ENCODE results near the gene GFPT2. TPM values are rescaled to one million over a fixed set of nuclear protein-coding genes. Genes with fewer than 3 reads are reported as not detected.
A peak's percentile ranks its signal among the peaks of the same experiment; 100 is the strongest.

Gene GFPT2
- total RNA-seq, 1 donor from 2014 or later: 0.46 TPM

DNA sequence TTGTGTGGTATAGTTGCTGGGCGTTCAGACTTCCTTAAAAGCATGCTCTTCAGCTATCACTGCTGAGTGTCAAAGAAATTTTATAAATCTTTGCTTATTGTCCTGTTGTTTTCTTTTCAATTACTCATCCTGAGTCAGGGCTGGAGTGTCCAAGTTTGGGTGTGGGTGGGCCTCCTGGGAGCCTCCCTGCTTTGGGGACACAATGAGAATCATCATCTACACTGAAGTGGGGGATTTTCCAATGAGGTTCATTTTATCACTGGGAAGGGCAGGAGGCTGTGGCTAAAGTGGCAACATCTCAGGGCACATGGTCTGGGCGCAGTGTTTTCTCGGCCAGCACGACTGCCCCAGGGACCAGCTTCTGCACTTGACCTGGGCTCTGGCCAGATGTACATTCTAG, 19.5 kb downstream of the GFPT2 start:
- no peak for DNase-seq (ENCODE audit: low read depth, low spot score)

DNA sequence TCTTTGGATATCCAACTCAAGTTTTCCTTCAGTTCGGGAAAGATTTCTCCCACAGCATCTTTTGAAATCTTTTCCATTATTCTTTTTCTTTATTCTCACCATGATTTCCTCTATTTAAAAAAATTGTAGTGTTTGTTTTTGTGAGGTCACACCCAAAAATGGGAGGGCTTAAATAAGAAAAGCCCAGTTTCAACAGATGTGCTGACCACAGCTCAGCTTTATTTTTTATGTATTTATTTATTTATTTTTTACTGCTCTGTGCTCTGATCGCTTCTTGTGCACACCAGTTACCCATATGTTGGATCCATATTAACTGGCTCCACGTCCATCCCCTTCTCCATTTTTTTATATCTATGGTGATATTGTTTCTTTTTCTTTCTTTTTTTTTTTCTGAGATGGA, 20.3 kb downstream of the GFPT2 start:
- DNase-seq (ENCODE audit: low read depth, low spot score): no peak

DNA sequence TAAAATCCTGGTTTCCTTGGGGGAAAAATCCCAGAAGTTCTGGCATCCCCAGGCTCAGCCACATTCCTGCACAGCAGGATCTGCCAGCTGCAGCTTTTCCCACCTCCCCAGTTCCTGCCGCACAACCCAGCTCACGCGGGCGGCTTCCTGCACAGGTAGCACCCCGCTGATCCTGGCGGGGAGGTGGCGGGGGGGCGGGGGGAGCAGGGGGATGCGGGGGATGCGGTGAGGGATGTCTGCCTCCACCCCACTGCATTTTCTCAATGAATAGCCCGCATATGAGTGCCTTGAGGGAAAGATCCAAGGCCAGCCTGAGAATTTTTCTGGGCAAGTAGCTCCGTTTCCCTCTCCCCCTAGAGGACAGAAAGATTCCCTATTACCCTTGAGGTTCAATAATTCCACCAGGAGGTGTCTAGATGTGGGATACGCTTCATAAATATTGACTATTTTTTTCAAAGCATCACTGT, 21.1 kb downstream of the GFPT2 start:
- DNase-seq (ENCODE audit: low read depth, low spot score): no peak

DNA sequence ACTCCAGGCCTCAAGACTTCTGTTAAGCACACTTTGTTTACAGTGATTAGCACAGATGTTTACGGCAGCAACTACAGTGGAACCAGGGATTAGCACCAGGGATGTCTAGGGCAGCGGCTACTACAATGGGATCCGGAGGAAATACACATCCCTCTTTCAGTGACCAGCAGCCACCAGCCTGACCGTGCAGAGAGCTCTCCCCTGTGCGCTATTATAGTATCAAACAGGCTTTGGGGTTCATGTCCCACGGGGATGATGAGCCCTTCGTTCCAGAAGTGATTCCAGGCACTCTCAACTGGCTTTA, 21.5 kb downstream of the GFPT2 start:
- DNase-seq (ENCODE audit: low read depth, low spot score): no peak

DNA sequence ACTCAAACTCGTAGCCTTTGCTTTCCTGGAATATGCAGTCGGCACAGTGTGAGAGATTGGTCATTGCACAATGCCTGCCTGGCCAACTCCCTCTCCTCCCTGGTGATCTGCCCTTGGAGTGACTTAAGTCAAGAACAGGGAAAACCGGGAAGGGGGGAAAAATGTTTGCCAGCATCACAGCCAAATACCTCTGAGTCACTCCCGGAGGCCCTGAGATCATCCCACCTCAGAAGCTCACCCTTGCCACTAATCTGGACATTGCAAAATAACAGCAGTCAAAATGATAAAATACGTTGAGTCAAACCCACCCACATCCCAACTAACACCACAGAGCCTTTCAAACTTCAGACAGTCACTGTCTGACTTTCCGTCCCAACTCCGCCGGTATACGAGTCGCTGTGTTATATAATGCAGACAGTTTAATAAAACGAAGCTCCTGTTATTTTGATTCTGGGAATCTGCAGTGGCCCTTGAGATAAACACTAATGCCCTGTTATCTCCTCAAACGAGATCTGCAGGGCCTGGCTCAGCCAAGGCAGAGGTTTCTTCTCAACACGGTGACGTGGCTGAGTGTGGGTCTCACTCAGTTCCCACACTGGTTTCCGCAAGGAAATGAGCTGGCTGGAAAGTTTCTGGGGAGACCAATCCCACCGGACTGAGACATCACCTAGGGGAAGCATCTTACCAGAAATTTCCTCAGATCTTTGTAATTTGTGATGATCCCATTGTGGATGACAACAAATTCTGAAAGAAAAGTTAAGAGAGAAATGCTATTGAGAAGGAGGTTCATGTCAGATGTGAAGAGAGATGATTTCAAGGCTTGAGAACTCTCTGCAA, 22.1 kb downstream of the GFPT2 start:
- DNase-seq (ENCODE audit: low read depth, low spot score): no peak

DNA sequence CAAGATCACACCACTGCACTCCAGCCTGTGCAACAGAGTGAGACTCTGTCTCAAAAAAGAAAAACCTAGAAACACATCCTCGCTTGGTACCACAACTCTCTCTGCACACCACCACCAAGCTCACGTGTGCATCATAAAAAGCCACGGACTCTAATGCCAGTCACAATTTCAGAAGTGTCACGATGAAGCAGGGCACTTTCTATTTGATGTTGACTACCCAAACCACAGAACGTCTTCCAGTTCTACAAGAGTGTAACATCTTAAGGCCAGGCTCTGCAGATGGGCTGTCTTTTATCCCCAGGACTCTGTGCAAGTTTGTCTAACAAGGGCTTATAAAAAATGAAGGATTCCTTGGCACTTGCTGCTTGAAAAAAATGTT, 22.9 kb downstream of the GFPT2 start:
- DNase-seq (ENCODE audit: low read depth, low spot score): no peak

GRCh38 chr5:180329606-180330269, 23.4 kb downstream of the GFPT2 start:
- DNase-seq (ENCODE audit: low read depth, low spot score): no peak

DNA sequence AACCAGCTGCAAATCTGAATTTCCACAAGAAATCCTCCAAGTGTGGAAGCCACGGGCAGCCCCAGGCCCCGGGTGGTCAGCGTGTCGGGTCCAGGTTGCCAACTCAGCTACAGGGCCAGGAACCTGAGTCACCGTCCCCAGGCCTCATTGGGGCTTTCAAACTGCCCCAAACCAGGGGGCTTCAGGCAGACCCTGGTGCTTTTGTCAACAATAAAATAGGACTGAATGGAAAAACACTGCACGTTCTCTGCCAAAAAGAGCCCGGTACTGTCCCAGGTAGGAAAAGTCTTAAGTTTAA, 24.0 kb downstream of the GFPT2 start:
- no peak for DNase-seq (ENCODE audit: low read depth, low spot score)

DNA sequence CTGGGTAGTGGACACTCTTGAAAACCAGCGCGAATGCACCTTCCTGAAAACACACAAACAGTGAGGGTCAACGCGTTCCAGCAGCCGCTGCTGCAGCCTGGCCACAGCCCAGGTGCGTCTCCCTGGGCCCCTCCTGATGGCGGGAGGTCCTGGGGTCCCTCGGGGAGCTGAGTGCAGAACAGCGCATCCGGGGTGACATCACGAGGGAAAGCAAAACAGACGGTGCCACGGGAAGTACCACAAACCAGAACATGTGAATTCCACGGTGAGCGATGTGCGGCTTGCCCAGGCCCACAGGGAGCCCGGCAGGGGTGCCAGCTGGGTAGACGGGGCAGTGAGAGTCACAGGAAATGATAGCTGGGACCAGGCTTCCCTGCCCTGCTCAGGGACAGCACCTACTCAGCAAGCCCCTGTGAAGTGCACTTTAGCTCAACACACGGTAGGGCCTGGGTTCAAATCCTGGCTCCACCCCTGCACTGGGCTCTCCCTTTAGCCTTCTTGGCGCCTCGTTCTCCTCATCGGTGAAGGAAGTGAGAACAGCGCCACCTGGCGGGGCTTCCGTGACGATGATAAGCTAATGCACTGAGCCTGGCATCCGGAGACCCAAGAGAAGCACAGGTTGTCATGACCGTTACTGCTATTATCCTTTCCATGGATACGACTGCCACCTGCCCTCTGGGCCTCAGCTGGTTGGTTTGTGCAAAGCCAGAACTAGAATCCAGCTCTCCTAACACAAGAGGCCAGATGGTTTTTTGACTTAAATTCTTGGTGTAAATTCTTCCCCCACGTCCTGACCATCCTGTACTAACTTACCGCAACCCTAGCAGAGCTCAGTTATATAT, 24.6 kb downstream of the GFPT2 start:
- peak; percentile 41 for DNase-seq (ENCODE audit: low read depth, low spot score)

GRCh38 chr5:180326989-180327565, 26.1 kb downstream of the GFPT2 start:
- DNase-seq (ENCODE audit: low read depth, low spot score): no peak

DNA sequence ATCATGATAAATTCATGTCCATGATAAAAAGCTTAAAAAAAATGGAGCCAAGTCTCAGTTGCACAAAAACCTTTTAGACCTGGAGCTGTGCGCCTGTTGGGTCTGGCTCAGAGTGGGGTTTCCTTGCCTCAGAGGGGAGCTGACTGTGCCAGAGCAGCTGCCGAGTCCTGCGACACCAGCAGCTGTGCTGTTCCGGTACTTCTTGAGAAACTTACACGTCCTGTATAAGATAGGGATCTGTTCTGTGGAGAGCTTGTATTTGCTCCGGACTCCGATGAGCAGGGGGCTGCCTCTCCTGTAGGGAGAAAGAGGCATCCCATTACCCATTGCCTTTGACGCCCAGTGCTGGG, 28.6 kb downstream of the GFPT2 start:
- DNase-seq (ENCODE audit: low read depth, low spot score): no peak

- DNase-seq (ENCODE audit: low read depth, low spot score): no peak
These were observed 29.1 kb downstream of the GFPT2 start for GRCh38 chr5:180323941-180324600.

- DNase-seq (ENCODE audit: low read depth, low spot score): no peak
These were observed 30.0 kb downstream of the GFPT2 start for GRCh38 chr5:180323160-180323559.

GRCh38 chr5:180318456-180319089, 34.6 kb downstream of the GFPT2 start:
- no peak for DNase-seq (ENCODE audit: low read depth, low spot score)

DNA sequence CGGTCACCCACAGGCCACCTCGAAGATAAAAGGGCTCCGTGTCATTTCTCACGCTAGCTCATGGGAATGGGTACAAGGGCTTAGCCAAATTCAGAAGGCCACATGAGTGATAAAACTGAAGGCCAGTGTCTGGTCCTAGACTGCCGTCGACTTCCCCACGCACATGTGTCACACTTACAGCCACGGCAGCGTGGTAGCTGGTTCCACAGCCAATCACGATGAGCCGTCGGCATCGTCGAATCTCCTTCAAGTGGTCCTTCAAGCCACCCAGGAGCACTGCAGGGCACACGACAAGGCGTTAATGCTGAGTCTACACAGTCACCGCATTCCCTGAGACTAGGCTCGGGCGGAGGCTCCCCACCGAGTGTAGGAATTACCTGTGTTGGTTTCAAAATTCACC, 36.5 kb downstream of the GFPT2 start:
- no peak for DNase-seq (ENCODE audit: low read depth, low spot score)

DNA sequence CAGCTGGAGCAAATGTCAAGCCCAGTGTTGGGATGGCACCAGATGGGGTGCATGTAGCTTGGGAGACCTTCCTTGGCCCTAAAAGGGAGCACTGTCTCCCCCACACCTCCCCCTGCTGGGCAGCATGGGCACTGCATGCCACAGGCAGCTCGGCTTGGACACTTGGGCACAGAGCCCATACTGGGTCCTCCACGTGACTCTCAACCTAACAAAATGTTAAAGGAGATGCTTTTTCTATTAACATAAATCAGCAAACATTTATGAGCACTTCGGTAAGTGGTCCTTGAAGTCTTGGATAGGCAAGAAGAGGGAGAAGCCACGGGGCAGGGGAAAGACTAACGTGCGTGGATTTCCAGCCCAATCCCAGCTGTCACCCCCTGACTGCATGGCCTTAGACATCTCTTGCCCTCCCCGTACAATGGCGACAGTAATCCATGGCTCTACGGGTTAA, 37.3 kb downstream of the GFPT2 start:
- no peak for DNase-seq (ENCODE audit: low read depth, low spot score)

GRCh38 chr5:180313677-180314505, 39.2 kb downstream of the GFPT2 start:
- DNase-seq (ENCODE audit: low read depth, low spot score): peak; percentile 43

DNA sequence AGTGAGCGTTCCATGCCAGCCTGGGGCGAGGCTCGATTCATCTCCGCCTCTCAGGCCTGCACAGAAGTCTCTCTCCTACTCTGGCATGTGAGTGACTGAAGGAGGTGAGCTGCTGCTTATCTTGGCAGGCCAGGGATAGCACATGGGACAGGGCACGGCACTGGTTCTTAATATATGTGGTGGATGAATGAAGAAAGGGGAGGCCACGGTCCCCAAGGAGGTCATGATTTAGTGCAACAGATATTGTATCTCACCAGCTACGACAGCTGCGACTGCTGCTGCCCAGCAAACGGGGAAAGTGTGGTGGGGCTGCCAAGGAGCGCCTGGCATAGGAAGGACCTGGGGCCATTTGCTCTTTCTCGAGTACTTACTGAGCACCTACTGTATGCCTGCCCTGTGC, 41.9 kb downstream of the GFPT2 start:
- no peak for DNase-seq (ENCODE audit: low read depth, low spot score)

GRCh38 chr5:180306796-180307195, 46.3 kb downstream of the GFPT2 start:
- no peak for DNase-seq (ENCODE audit: low read depth, low spot score)

DNA sequence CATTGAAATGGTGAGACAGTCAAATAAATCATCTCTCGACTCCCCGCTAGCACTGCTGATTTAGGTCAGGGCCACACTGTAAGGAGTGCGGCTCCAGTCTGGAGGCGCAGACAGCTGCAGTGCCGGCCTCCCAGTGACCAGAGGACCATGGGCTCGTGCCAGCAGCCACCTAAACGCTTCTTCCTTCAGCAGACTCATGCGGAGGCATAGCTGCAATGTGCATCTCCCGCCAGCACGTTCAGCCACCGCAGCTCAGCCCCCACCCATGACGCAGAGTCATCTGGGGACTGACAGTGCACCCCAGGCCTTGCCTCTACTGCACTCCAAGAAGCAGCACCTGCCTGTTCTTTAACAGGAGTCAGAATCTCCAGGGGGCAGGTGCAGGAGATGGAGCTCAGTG, 47.7 kb downstream of the GFPT2 start:
- no peak for DNase-seq (ENCODE audit: low read depth, low spot score)

Measured in pulmonary artery endothelial cell (primary cell).